ENCODE data around the gene C12orf75.

DNA sequence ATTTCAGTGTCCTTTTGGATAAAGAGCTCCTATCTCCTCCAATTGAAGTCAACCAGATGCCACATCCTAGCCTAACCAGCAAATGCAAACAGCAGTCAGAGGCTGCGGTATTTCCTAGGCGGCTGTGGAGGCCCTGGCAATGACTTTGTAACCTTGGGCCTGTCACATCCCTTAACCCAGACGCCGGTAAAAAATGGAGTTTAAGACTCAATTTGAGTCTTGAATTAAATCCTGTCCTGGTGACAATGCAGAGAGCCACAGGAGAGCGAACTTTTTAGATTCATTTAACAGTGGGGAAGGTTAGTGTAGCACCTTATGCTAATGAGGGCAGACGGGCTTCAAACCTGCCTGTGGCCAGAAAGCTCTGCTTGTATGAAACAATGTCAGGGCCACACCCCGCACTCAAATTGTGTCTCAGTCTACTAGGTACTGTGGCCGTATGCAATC, 1.3 kb downstream of the C12orf75 start:
- TF ChIP-seq, protein P1, sequence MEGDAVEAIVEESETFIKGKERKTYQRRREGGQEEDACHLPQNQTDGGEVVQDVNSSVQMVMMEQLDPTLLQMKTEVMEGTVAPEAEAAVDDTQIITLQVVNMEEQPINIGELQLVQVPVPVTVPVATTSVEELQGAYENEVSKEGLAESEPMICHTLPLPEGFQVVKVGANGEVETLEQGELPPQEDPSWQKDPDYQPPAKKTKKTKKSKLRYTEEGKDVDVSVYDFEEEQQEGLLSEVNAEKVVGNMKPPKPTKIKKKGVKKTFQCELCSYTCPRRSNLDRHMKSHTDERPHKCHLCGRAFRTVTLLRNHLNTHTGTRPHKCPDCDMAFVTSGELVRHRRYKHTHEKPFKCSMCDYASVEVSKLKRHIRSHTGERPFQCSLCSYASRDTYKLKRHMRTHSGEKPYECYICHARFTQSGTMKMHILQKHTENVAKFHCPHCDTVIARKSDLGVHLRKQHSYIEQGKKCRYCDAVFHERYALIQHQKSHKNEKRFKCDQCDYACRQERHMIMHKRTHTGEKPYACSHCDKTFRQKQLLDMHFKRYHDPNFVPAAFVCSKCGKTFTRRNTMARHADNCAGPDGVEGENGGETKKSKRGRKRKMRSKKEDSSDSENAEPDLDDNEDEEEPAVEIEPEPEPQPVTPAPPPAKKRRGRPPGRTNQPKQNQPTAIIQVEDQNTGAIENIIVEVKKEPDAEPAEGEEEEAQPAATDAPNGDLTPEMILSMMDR (IDR thresholded peaks at IDR 0.05; ENCODE audit: extremely low read depth in 1 of 2, insufficient read depth in 1 of 2, low read depth in 1 of 2, low read length in 2 of 2), result no peak
- no peak for TF ChIP-seq POLR2A (IDR thresholded peaks at IDR 0.05; ENCODE audit: low read depth, low read length)
- no peak for TF ChIP-seq POLR2AphosphoS5 (IDR thresholded peaks at IDR 0.05; ENCODE audit: insufficient read depth, low read depth, low read length)
- TF ChIP-seq MYC (IDR thresholded peaks at IDR 0.05; ENCODE audit: low read depth, low read length), result no peak
- TF ChIP-seq, protein P2, sequence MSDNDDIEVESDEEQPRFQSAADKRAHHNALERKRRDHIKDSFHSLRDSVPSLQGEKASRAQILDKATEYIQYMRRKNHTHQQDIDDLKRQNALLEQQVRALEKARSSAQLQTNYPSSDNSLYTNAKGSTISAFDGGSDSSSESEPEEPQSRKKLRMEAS (IDR thresholded peaks at IDR 0.05; ENCODE audit: insufficient read depth, insufficient read length), result no peak
- no peak for TF ChIP-seq EZH2 (IDR thresholded peaks at IDR 0.05; ENCODE audit: borderline replicate concordance, low read depth, low read length, severe bottlenecking)
- no peak for TF ChIP-seq JUN (IDR thresholded peaks at IDR 0.05; ENCODE audit: borderline replicate concordance, insufficient read depth, insufficient read length, low read depth)
- no peak for TF ChIP-seq GATA2 (IDR thresholded peaks at IDR 0.05; ENCODE audit: insufficient read depth, insufficient read length, low read depth, low read length)
- TF ChIP-seq FOS (IDR thresholded peaks at IDR 0.05; ENCODE audit: borderline replicate concordance, insufficient read depth, low read length), result no peak
